Measurements from ENCODE around the gene FAM32A.

FAM32A gene

GRCh38 chr19:16206637-16207036 lies 21.4 kb downstream of the FAM32A start:
- H3K4me3 ChIP-seq (ENCODE audit: low read length), result no peak overlapping the region
- no peak for DNase-seq (ENCODE audit: low read depth)
- TF ChIP-seq CTCF (conservative IDR thresholded peaks at IDR 0.05; ENCODE audit: low read length), result no peak

- no peak for TF ChIP-seq CTCF (conservative IDR thresholded peaks at IDR 0.05; ENCODE audit: low read length)
- no peak for DNase-seq (ENCODE audit: low read depth)
- no peak overlapping the region for H3K4me3 ChIP-seq (ENCODE audit: low read length)
These were observed 21.9 kb downstream of the FAM32A start for GRCh38 chr19:16207063-16207462.

GRCh38 chr19:16207490-16208025 lies 22.3 kb downstream of the FAM32A start:
- no peak for DNase-seq (ENCODE audit: low read depth)
- H3K4me3 ChIP-seq (ENCODE audit: low read length), result no peak overlapping the region
- TF ChIP-seq CTCF (conservative IDR thresholded peaks at IDR 0.05; ENCODE audit: low read length), result no peak

GRCh38 chr19:16208064-16208759 lies 23.0 kb downstream of the FAM32A start:
- H3K4me3 ChIP-seq (ENCODE audit: low read length), result no peak overlapping the region
- DNase-seq (ENCODE audit: low read depth), result no peak
- TF ChIP-seq CTCF (conservative IDR thresholded peaks at IDR 0.05; ENCODE audit: low read length), result no peak

- TF ChIP-seq CTCF (conservative IDR thresholded peaks at IDR 0.05; ENCODE audit: low read length), result no peak
- H3K4me3 ChIP-seq (ENCODE audit: low read length), result no peak overlapping the region
- DNase-seq (ENCODE audit: low read depth), result no peak
These were observed 23.8 kb downstream of the FAM32A start for GRCh38 chr19:16208847-16209665.

- TF ChIP-seq CTCF (conservative IDR thresholded peaks at IDR 0.05; ENCODE audit: low read length), result no peak
- no peak overlapping the region for H3K4me3 ChIP-seq (ENCODE audit: low read length)
- no peak for DNase-seq (ENCODE audit: low read depth)
These were observed 25.0 kb downstream of the FAM32A start for GRCh38 chr19:16210168-16210567.

Data from AG10803 (cell line).